A673 (cell line): ENCODE data around the gene PGP.
A peak's percentile ranks its signal among the peaks of the same experiment; 100 is the strongest.

Source experiments
- EZH2 ChIP-seq: fragments of 200-600 bp; sonication (generic); IDR thresholded peaks from 2 replicates; pipeline ENCODE4 v1.6.1; 2017; ENCODE audit warnings: borderline replicate concordance, low read depth, mild to moderate bottlenecking, mixed read lengths, antibody characterized with exemption, low read length; ENCODE audit not compliant: poor library complexity, severe bottlenecking
- TF ChIP-seq, protein P1 (sequence below): fragments of 300-800, 200-600 bp; sonication (generic); conservative IDR thresholded peaks from 2 replicates; pipeline ENCODE4 v1.5.1; 2017; ENCODE audit warnings: low read depth, mild to moderate bottlenecking, antibody characterized with exemption, low read length, moderate library complexity, mixed read lengths

DNA sequence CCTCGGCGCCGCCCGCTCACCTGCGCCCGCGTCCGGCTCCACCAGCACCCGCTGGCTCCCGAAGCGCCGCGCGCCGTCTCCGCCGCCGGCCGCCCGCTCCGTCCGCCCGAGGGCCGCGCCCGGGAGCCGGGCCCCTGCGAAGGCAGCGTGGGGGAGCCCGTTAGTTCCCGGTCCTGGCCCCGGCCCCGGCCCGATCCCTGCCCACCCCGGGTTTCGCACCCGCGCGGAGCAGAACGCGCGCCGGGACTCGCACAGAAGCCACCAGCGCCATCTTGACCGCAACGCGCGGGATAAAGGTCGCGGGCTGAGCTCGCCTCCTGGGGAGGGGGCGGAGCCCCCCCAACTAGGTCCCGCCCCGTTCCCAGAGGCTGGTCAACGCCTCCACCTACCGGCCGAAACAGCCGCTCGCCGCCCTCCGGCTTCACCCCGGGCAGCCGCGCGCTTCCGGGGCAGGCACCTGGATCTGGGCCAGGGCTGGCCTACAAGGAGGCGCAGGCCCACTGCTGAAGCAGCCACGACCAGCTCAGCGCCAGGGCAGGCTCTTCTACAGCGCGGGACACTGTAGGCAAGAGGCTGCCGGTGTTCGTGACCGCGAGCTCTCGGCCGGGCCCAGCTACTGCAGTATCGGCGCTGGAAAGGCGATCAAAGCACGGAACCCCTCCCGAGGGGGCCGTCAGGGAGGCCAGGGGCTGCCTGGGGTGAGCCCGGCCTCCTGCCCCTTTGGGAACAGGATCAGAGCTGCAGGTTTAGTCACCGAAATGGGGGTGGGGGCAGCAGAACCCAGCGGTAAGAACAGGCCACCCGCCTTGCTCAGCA is 36.9 kb upstream of the PGP start, which contains the start of gene ECI1:
- TF ChIP-seq, protein P1, sequence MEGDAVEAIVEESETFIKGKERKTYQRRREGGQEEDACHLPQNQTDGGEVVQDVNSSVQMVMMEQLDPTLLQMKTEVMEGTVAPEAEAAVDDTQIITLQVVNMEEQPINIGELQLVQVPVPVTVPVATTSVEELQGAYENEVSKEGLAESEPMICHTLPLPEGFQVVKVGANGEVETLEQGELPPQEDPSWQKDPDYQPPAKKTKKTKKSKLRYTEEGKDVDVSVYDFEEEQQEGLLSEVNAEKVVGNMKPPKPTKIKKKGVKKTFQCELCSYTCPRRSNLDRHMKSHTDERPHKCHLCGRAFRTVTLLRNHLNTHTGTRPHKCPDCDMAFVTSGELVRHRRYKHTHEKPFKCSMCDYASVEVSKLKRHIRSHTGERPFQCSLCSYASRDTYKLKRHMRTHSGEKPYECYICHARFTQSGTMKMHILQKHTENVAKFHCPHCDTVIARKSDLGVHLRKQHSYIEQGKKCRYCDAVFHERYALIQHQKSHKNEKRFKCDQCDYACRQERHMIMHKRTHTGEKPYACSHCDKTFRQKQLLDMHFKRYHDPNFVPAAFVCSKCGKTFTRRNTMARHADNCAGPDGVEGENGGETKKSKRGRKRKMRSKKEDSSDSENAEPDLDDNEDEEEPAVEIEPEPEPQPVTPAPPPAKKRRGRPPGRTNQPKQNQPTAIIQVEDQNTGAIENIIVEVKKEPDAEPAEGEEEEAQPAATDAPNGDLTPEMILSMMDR, result peak; percentile 66
- TF ChIP-seq EZH2, result no peak
